Peyer's patch (tissue), 4 donors: ENCODE results near the gene PRPF19. TPM values are rescaled to one million over a fixed set of nuclear protein-coding genes. Genes with fewer than 3 reads are reported as not detected.
A peak's percentile ranks its signal among the peaks of the same experiment; 100 is the strongest.

ENCODE experiments used
- DNase-seq, 3 donors: peaks; one replicate each; pipeline ENCODE4 v3.0.0-alpha.2; 2017 to 2019
- H3K27ac ChIP-seq, 4 donors: fragments of 200-600 bp; sonication (generic); one replicate each; pipeline ENCODE4 v1.5.1; 2016 to 2019
- H3K27me3 ChIP-seq, 2 donors: fragments of 200-600 bp; sonication (generic); one replicate each; pipeline ENCODE4 v1.5.1; 2019
- H3K36me3 ChIP-seq, 3 donors: fragments of 200-600 bp; sonication (generic); one replicate each; pipeline ENCODE4 v1.5.1; 2016 to 2019
- H3K4me1 ChIP-seq, 4 donors: fragments of 200-600 bp; sonication (generic); one replicate each; pipeline ENCODE4 v1.5.1; 2016 to 2019
- H3K4me3 ChIP-seq, 4 donors: fragments of 200-600 bp; sonication (generic); 1 replicate in 3 of 4; 2 replicates in 1 of 4; pipeline ENCODE4 v1.5.1; 2016 to 2019; ENCODE audit warnings: mild to moderate bottlenecking in 1 of 4
- H3K9me3 ChIP-seq, 4 donors: fragments of 200-600 bp; sonication (generic); one replicate each; pipeline ENCODE4 v1.5.1; 2016 to 2019; ENCODE audit warnings: mild to moderate bottlenecking in 1 of 4
- POLR2A ChIP-seq, 2 donors: fragments of 450-650 bp; IDR thresholded peaks; one replicate each; pipeline ENCODE4 v1.5.1; 2017; ENCODE audit warnings: antibody characterized with exemption in 2 of 2, mild to moderate bottlenecking in 2 of 2, moderate library complexity in 2 of 2
- total RNA-seq, 4 donors: library from RNA; depleted of rRNA; stranded (reverse); fragments of >200 nt; gene quantifications; one replicate each; pipeline ENCODE4 v1.1.0, GENCODE V29; 2016
- TF ChIP-seq, protein P1 (sequence below), 6 experiments: fragments of 450-650 bp in 4 of 6; fragments of 200-600 bp in 2 of 6; sonication (generic) in 1 of 6; IDR thresholded peaks; one replicate each; pipeline ENCODE4 v1.5.1; 2017 to 2019; ENCODE audit warnings: antibody characterized with exemption in 6 of 6, mild to moderate bottlenecking in 3 of 6, moderate library complexity in 1 of 6

The PRPF19 gene
- total RNA-seq, 4 donors from 2014 or later: 36.1 to 53.4 (median 46.5) TPM

DNA sequence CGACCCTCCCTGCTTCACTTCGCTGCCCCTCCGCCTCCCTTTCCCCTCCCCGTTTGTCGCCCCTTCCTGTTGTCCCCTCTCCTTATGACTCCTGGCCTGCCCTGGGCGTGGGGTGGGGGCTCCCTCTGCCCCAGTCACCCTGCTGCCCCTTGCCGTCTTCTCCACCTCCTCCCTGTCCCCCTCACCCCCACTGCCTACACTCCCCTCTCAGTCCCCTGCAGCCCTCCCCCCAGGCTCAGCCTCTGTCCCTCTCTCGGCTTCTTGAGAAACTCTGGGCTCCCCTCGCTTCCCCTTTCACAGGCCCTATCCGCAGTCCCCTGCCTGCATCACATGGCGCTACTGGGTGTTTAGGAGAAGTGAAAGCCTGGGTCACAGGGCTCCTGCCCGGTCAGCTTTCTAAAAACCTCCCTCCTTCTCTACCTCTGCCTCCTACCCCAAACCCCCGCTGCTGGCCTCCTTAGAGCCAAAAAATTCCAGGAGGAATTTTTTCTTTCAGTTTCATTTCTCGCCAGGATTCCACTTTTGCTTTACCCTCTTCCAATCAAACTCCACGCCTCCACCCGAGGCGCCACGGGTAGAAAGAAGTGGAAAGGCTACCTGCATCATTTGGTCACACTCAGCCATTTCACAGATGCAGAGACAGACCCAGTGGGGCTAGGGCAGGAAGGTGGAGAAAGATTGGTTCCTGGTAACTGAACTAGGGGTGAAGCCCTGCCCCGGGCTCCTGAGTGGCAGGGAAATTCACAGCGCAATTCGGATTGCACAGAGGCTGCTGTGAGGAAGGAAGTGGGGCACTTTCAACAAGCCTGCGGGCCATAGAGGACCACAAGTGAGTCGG is 45.7 kb upstream of the PRPF19 start, which contains the start of gene SLC15A3:
Gene SLC15A3 (minus strand): TSS at position 273 of the 838 bp plus-strand sequence. CDS start 625 bp downstream, outside the sequence.
- H3K4me3 ChIP-seq: peak within 1 kb of the TSS; percentile 42 to 61 (median 58)
- peak in 2 of 3 donors; percentile 88 to 91 for DNase-seq
- H3K36me3 ChIP-seq: no peaks in the 10 kb centered on the region
- no peaks in the 10 kb centered on the region for H3K27me3 ChIP-seq
- peak within 1 kb of the TSS; percentile 78 to 92 (median 84) for H3K27ac ChIP-seq
- peaks cover 0 to 5% (median 2%) of the 10 kb centered on the region in 4 donors for H3K4me1 ChIP-seq
- TF ChIP-seq POLR2A (IDR thresholded peaks at IDR 0.05): no peak
- TF ChIP-seq, protein P1, sequence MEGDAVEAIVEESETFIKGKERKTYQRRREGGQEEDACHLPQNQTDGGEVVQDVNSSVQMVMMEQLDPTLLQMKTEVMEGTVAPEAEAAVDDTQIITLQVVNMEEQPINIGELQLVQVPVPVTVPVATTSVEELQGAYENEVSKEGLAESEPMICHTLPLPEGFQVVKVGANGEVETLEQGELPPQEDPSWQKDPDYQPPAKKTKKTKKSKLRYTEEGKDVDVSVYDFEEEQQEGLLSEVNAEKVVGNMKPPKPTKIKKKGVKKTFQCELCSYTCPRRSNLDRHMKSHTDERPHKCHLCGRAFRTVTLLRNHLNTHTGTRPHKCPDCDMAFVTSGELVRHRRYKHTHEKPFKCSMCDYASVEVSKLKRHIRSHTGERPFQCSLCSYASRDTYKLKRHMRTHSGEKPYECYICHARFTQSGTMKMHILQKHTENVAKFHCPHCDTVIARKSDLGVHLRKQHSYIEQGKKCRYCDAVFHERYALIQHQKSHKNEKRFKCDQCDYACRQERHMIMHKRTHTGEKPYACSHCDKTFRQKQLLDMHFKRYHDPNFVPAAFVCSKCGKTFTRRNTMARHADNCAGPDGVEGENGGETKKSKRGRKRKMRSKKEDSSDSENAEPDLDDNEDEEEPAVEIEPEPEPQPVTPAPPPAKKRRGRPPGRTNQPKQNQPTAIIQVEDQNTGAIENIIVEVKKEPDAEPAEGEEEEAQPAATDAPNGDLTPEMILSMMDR (IDR thresholded peaks at IDR 0.05): no peak
- H3K9me3 ChIP-seq: no peaks in the 10 kb centered on the region

DNA sequence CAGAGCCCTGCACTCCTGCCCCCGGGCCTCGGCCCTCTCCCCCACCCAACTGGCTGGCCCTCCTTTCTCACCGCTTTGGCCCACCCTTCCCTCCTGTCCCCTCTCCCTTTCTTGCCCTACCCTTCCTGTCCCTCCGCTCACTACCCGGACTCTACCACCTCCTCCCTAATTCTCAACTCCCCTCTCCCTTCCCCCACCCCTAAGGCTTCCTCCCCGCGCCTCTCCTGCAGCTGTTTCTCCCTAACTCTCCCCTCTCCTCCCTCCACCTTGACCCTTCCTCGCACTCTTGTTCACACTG is 45.2 kb upstream of the PRPF19 start:
- Histone ChIP-seq H3K4me1 (peaks cover 0 to 5% (median 2%) of the 10 kb centered on the region in 4 donors), H3K4me3 (peak overlapping the region; percentile 42 to 61 (median 58))
- no peak for DNase-seq

DNA sequence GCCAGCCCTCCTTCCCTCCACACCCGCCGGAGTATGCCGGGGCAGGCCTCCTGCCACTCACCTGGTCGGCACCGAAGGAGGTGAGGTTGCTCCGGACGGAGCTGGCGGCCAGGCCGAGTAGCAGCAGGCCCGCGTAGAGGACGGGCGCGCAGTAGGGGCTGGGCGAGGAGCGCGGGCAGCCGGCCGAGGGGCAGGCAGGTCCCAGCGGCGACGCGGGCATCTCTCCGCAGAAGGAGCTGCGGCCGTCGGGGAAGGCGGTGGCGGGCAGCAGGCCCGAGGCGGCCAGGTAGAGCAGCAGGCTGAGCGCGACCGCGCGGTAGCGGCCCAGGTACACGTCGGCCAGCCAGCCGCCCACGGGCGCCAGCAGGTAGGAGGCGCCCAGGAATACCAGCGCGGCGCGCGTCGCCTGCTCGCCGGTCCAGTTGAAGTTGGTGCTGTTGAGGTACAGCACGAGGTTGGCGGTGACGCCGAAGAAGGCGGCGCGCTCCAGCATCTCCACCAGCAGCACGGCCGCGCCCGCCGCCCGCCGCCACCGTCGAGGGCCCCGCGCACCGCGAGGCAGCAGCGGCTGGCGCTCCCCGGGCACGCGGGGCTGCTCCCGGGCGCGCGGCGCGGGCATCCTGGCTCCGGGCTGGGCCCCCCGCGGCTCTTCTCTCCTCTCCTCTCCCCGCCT is 44.7 kb upstream of the PRPF19 start:
- peak in 1 of 3 donors; percentile 66 for DNase-seq

More for the DNA sequence above, 45.2 kb upstream of the PRPF19 start:
- Histone ChIP-seq H3K36me3 (no peaks in the 10 kb centered on the region), H3K27ac (peak overlapping the region; percentile 78 to 92 (median 84)), H3K9me3 (no peaks in the 10 kb centered on the region), H3K27me3 (no peaks in the 10 kb centered on the region)
- TF ChIP-seq POLR2A (IDR thresholded peaks at IDR 0.05): no peak
- TF ChIP-seq, protein P1 (IDR thresholded peaks at IDR 0.05): no peak

DNA sequence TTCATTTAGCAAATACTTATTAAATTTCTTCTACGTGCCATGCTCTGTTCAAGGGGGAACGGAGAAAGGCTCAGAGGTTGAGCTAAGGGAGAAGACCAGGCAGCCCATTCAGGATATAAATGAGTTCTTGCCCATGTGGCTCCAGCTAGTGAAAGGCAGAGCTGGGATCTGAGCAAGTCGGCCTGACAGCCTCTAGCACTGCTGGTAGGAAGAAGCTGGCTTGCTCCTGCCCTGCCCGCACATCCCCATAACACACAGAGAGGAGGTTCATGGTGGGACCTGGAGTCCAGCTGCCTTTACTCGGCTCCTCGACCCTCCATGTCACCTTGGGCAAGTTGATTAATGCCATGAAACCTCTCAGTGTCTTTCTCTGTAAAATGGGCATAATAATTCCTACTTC is 43.6 kb upstream of the PRPF19 start:
- Histone ChIP-seq H3K9me3 (no peaks in the 10 kb centered on the region), H3K27ac (peak overlapping the region in 2 of 4 donors; percentile 12 to 83), H3K4me3 (peak overlapping the region in 3 of 4 donors; percentile 42 to 59 (median 57)), H3K27me3 (no peaks in the 10 kb centered on the region), H3K4me1 (peaks cover 0 to 5% (median 2%) of the 10 kb centered on the region in 4 donors), H3K36me3 (no peaks in the 10 kb centered on the region)
- TF ChIP-seq POLR2A (IDR thresholded peaks at IDR 0.05): no peak
- TF ChIP-seq, protein P1 (IDR thresholded peaks at IDR 0.05): no peak
- no peak for DNase-seq

More for the DNA sequence above, 44.7 kb upstream of the PRPF19 start:
- Histone ChIP-seq H3K36me3 (no peaks in the 10 kb centered on the region), H3K27me3 (no peaks in the 10 kb centered on the region), H3K4me1 (peaks cover 0 to 5% (median 2%) of the 10 kb centered on the region in 4 donors), H3K27ac (peak overlapping the region; percentile 78 to 92 (median 84)), H3K4me3 (peak overlapping the region; percentile 42 to 61 (median 58)), H3K9me3 (no peaks in the 10 kb centered on the region)
- TF ChIP-seq, protein P1 (IDR thresholded peaks at IDR 0.05): no peak
- TF ChIP-seq POLR2A (IDR thresholded peaks at IDR 0.05): no peak

DNA sequence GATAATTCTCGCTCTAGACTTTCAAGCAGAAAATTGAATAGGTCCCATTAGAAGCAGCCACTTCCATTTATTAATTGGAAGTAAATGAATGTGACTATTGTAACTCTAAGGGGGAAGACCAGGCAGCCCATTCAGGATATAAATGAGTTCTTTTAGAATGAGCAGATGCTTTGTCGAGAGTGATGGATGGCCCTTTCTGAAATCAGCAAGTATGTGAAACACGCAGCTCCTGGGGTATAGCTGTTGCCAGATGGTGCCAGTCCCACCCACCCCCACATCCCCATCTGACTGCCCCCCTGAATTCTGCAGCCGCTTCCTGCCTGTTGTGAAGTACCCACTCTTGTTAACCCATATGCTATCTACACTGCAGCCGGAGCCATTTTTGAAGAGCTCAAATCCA is 41.9 kb upstream of the PRPF19 start:
- H3K36me3 ChIP-seq: no peaks in the 10 kb centered on the region
- H3K4me1 ChIP-seq: peaks cover 0 to 7% (median 2%) of the 10 kb centered on the region in 4 donors
- H3K27ac ChIP-seq: no peak overlapping the region
- H3K27me3 ChIP-seq: no peaks in the 10 kb centered on the region
- no peak overlapping the region for H3K4me3 ChIP-seq
- DNase-seq: no peak
- TF ChIP-seq POLR2A (IDR thresholded peaks at IDR 0.05): no peak
- TF ChIP-seq, protein P1 (IDR thresholded peaks at IDR 0.05): no peak
- H3K9me3 ChIP-seq: no peaks in the 10 kb centered on the region
